ENCODE results near the gene KAZN. TPM values are rescaled to one million over a fixed set of nuclear protein-coding genes. Genes with fewer than 3 reads are reported as not detected.

KAZN gene
- total RNA-seq, 2 donors from 2014 or later = 1.1 to 2.2 TPM

- Mint-ChIP-seq H3K27ac (no peak overlapping the region), H3K9me3 (peaks cover 4 to 11% of the 10 kb centered on the region in 2 donors)
- no peak for ATAC-seq
These were observed 376.6 kb downstream of the KAZN start for GRCh38 chr1:14975119-14975518.

GRCh38 chr1:14976256-14976655 is 377.8 kb downstream of the KAZN start:
- ATAC-seq (no peak), DNase-seq (ENCODE audit: low spot score in 2 of 2) (no peak)
- Mint-ChIP-seq H3K27ac (no peak overlapping the region), H3K9me3 (peaks cover 4 to 11% of the 10 kb centered on the region in 2 donors), H3K36me3 (peaks cover 0 to 5% of the 10 kb centered on the region in 2 donors)

More at GRCh38 chr1:14975119-14975518, 376.6 kb downstream of the KAZN start:
- DNase-seq (ENCODE audit: low spot score in 2 of 2) = no peak
- H3K36me3 Mint-ChIP-seq = peaks cover 0 to 5% of the 10 kb centered on the region in 2 donors

DNA sequence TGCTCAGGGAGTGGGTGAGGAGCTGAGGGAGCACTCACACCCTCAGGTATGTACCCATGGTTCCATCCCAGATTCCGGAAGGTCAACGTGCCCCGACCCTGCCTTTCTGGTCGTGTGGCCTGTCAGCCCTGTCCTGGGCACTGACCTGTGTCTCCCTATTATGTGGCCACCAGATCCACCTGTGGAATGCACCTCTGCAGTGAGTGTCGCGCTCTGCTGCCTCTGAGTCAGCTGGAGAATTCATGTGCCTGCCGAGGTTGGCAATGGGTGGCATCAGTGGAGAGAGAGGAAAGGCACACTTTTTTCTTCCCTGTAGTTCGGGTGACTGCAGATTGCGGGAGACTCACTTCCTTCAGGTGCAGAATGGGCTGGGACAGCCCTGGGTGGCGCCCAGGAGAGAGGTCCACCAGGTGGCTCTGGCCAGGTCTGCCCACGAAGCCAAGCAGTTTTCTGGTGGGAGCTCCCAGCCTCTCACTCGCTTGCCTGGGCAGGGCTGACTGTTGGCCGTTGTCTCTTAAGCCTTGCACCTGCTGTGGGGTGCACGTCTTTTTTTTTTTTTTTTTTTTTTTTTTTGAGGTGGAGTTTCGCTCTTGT is 378.9 kb downstream of the KAZN start:
- DNase-seq (ENCODE audit: low spot score in 2 of 2) = no peak

GRCh38 chr1:14980621-14981218 is 382.2 kb downstream of the KAZN start:
- Mint-ChIP-seq H3K36me3 (no peaks in the 10 kb centered on the region), H3K9me3 (no peaks in the 10 kb centered on the region), H3K27ac (peak overlapping the region in 1 of 2 donors; percentile 22)
- peak in 1 of 2 donors; percentile 31 for ATAC-seq
- no peak for DNase-seq (ENCODE audit: low spot score in 2 of 2)

More for the DNA sequence above, 378.9 kb downstream of the KAZN start:
- ATAC-seq = no peak
- H3K9me3 Mint-ChIP-seq = peaks cover 4 to 11% of the 10 kb centered on the region in 2 donors
- H3K36me3 Mint-ChIP-seq = peaks cover 0 to 5% of the 10 kb centered on the region in 2 donors
- no peak overlapping the region for H3K27ac Mint-ChIP-seq

GRCh38 chr1:14982029-14982428 is 383.5 kb downstream of the KAZN start:
- Mint-ChIP-seq H3K36me3 (no peaks in the 10 kb centered on the region), H3K9me3 (no peaks in the 10 kb centered on the region), H3K27ac (no peak overlapping the region)
- no peak for DNase-seq (ENCODE audit: low spot score in 2 of 2)
- no peak for ATAC-seq

GRCh38 chr1:14983277-14983676 is 384.8 kb downstream of the KAZN start:
- H3K9me3 Mint-ChIP-seq = no peaks in the 10 kb centered on the region
- H3K36me3 Mint-ChIP-seq = no peaks in the 10 kb centered on the region
- ATAC-seq (no peak), DNase-seq (ENCODE audit: low spot score in 2 of 2) (no peak)
- H3K27ac Mint-ChIP-seq = no peak overlapping the region

GRCh38 chr1:14986168-14986567 is 387.7 kb downstream of the KAZN start:
- no peak overlapping the region for H3K27ac Mint-ChIP-seq
- DNase-seq (ENCODE audit: low spot score in 2 of 2) (no peak), ATAC-seq (no peak)
- no peaks in the 10 kb centered on the region for H3K36me3 Mint-ChIP-seq
- H3K9me3 Mint-ChIP-seq = no peaks in the 10 kb centered on the region

- no peaks in the 10 kb centered on the region for H3K36me3 Mint-ChIP-seq
- no peaks in the 10 kb centered on the region for H3K9me3 Mint-ChIP-seq
- peak overlapping the region in 1 of 2 donors; percentile 75 for H3K27ac Mint-ChIP-seq
- ATAC-seq (no peak), DNase-seq (ENCODE audit: low spot score in 2 of 2) (no peak)
These were observed 389.5 kb downstream of the KAZN start for GRCh38 chr1:14987829-14988603.

GRCh38 chr1:14988636-14989035 is 390.2 kb downstream of the KAZN start:
- no peaks in the 10 kb centered on the region for H3K36me3 Mint-ChIP-seq
- no peak for ATAC-seq

GRCh38 chr1:14989931-14990728 is 391.6 kb downstream of the KAZN start:
- H3K36me3 Mint-ChIP-seq = no peaks in the 10 kb centered on the region
- H3K9me3 Mint-ChIP-seq = no peaks in the 10 kb centered on the region
- DNase-seq (ENCODE audit: low spot score in 2 of 2) (no peak), ATAC-seq (no peak)
- peak overlapping the region in 1 of 2 donors; percentile 15 for H3K27ac Mint-ChIP-seq

More at GRCh38 chr1:14988636-14989035, 390.2 kb downstream of the KAZN start:
- no peak overlapping the region for H3K27ac Mint-ChIP-seq
- no peaks in the 10 kb centered on the region for H3K9me3 Mint-ChIP-seq
- DNase-seq (ENCODE audit: low spot score in 2 of 2) = no peak

GRCh38 chr1:14993414-14993813 is 394.9 kb downstream of the KAZN start:
- no peaks in the 10 kb centered on the region for H3K9me3 Mint-ChIP-seq
- DNase-seq (ENCODE audit: low spot score in 2 of 2) = no peak
- no peak overlapping the region for H3K27ac Mint-ChIP-seq
- no peaks in the 10 kb centered on the region for H3K36me3 Mint-ChIP-seq
- ATAC-seq = no peak

- Mint-ChIP-seq H3K27ac (no peak overlapping the region), H3K36me3 (no peaks in the 10 kb centered on the region), H3K9me3 (no peaks in the 10 kb centered on the region)
- ATAC-seq = no peak
- no peak for DNase-seq (ENCODE audit: low spot score in 2 of 2)
These were observed 395.7 kb downstream of the KAZN start for GRCh38 chr1:14994148-14994547.

DNA sequence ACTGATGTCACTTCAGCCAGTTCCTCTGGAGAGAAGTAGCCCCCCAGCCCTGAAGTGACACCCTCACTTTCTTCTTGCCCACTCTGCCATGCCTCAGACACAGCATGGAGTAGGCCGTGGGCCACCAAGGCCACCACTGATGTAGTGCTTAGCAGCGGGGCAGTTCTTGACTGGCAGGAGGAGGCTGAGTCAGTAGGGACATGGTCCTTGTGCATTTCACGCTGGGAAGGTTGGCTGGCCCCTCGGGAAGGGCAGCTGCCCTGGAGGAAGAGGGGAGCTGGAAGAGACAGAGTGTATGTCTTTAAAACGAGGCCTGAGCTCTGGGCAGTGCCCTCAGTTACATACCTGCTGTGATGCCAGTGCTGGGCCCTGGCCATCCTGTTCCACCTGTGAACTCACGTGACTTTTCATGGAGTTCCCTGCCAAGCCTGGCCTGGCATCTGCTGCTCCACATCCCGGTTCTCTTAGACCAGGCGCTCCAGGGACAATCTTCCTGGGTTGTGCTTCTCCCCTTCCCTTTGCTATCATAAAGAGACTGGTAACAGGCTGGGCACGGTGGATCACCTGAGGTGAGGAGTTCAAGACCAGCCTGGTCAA is 396.5 kb downstream of the KAZN start:
- DNase-seq (ENCODE audit: low spot score in 2 of 2) (no peak), ATAC-seq (no peak)
- H3K9me3 Mint-ChIP-seq = no peaks in the 10 kb centered on the region
- no peaks in the 10 kb centered on the region for H3K36me3 Mint-ChIP-seq
- H3K27ac Mint-ChIP-seq = no peak overlapping the region

GRCh38 chr1:14996133-14997050 is 397.9 kb downstream of the KAZN start:
- DNase-seq (ENCODE audit: low spot score in 2 of 2) (no peak), ATAC-seq (no peak)
- Mint-ChIP-seq H3K9me3 (no peaks in the 10 kb centered on the region), H3K36me3 (no peaks in the 10 kb centered on the region), H3K27ac (peak overlapping the region in 1 of 2 donors; percentile 33)

DNA sequence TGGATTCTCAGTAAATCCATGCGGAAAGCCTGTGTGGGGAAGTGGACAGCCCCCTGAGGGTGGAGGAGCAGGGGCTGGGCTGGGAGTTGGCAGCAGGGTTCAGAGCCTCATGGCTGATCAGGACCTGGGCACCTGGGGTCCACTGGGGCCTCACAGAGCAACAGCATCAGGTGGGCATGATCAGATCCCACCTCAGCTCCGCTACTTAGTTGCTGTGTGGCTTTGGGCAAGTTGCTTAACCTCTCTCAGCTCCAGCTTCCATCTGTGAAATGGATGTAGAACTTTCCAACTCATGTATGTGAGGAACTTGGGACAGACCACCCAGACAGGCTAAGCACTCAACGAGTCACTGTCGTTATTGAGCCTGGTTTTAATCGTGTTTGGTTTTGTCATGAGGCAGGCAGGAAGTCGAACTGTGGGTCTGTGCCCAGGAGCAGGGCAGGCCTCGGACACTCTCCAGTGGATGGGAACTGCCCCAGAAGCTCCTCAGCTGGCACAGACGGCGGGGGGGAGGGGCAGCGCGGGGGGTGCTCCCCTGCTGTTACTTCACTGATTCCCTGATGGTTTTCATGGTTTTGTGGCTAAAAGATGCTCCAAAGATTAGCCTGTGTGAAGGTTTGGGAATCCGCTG is 399.3 kb downstream of the KAZN start:
- H3K27ac Mint-ChIP-seq = no peak overlapping the region
- no peak for DNase-seq (ENCODE audit: low spot score in 2 of 2)
- no peaks in the 10 kb centered on the region for H3K9me3 Mint-ChIP-seq
- H3K36me3 Mint-ChIP-seq = no peaks in the 10 kb centered on the region
- no peak for ATAC-seq
